AG04449 (cell line): Measurements from ENCODE around the gene SF3A2.

Experiments
- CTCF ChIA-PET: fragments of 350-600 bp; formaldehyde crosslinking; extraction: SDS; loops from one replicate; lab custom pipeline; 2021; ENCODE audit warnings: antibody characterized with exemption; lab: Yijun Ruan, JAX
- POLR2A ChIA-PET: fragments of 400-600, 350-600 bp; formaldehyde crosslinking; extraction: SDS; loops from one replicate; lab custom pipeline; 2020; ENCODE audit warnings: antibody characterized with exemption, inconsistent platforms; lab: Yijun Ruan, JAX
- DNase-seq: peaks from one replicate; pipeline ENCODE4 v3.0.0-alpha.2; 2010; ENCODE audit warnings: low read depth, low spot score
- H3K4me3 ChIP-seq: 2 replicates; pipeline ENCODE4 v1.5.1; 2011; ENCODE audit warnings: low read depth, mild to moderate bottlenecking, control low read depth, low read length
- TF ChIP-seq, protein P1 (sequence below): IDR thresholded peaks from one replicate; pipeline ENCODE4 v1.5.1; 2011; ENCODE audit warnings: mild to moderate bottlenecking, moderate library complexity, low read length, control low read depth, inconsistent platforms; ENCODE audit not compliant: insufficient read depth; ENCODE audit errors: missing control alignments

SF3A2 gene

GRCh38 chr19:2289714-2290435 is 53.3 kb downstream of the SF3A2 start:
- DNase-seq = no peak
- H3K4me3 ChIP-seq = no peak overlapping the region; the same call in 1 of the 2 replicates
- ChIA-PET CTCF (interaction anchor here (1.9 to 3.0 kb wide), 2 partner anchors 15 to 134 kb away, joined by 5 to 14 read pairs; no protein-coding TSS in a partner anchor), POLR2A (interaction anchor here (1.4 kb wide), 1 partner anchor 12 kb away, joined by 5 read pairs; no protein-coding TSS in a partner anchor)
- TF ChIP-seq, protein P1, sequence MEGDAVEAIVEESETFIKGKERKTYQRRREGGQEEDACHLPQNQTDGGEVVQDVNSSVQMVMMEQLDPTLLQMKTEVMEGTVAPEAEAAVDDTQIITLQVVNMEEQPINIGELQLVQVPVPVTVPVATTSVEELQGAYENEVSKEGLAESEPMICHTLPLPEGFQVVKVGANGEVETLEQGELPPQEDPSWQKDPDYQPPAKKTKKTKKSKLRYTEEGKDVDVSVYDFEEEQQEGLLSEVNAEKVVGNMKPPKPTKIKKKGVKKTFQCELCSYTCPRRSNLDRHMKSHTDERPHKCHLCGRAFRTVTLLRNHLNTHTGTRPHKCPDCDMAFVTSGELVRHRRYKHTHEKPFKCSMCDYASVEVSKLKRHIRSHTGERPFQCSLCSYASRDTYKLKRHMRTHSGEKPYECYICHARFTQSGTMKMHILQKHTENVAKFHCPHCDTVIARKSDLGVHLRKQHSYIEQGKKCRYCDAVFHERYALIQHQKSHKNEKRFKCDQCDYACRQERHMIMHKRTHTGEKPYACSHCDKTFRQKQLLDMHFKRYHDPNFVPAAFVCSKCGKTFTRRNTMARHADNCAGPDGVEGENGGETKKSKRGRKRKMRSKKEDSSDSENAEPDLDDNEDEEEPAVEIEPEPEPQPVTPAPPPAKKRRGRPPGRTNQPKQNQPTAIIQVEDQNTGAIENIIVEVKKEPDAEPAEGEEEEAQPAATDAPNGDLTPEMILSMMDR = no peak

- no peak overlapping the region; the same call in 1 of the 2 replicates for H3K4me3 ChIP-seq
- TF ChIP-seq, protein P1 = no peak
- CTCF ChIA-PET = interaction anchor here (0.7 to 1.1 kb wide), 2 partner anchors 12 to 17 kb away, joined by 3 to 5 read pairs; no protein-coding TSS in a partner anchor
- POLR2A ChIA-PET = no interaction called here
- no peak for DNase-seq
Observed at GRCh38 chr19:2290441-2291184, 54.0 kb downstream of the SF3A2 start.

DNA sequence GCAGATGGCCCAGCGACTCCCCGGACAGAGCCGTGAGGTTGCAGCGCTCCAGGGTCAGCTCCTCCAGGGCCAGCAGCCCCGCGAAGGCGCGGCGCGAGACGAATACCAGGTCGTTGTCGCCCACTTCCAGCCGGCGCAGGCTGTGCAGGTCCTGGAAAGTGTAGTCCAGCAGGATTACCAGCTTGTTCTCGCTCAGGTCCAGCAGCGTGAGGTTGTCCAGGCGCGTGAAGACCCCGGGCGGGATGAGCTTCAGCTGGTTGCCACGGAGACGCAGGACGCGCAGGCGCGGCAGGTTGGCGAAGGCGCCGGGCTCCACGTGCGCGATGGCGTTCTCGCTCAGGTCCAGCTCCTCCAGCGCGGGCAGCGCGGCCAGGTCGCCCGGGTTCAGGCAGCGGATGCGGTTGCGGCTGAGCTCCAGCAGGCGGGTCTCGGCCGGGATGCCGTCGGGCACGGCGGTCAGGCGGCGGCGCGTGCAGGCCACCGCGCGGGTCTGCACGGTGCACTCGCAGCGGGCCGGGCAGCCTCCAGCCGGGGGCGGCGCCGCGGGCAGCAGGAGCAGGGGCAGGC is 54.6 kb downstream of the SF3A2 start:
- CTCF ChIA-PET = interaction anchor here (0.7 to 1.1 kb wide), 3 partner anchors 11 to 24 kb away, joined by 3 to 5 read pairs (median 3); no protein-coding TSS in a partner anchor
- TF ChIP-seq, protein P1 = no peak
- H3K4me3 ChIP-seq = peak overlapping the region; percentile 1; the same call in 1 of the 2 replicates
- POLR2A ChIA-PET = no interaction called here
- DNase-seq = no peak

GRCh38 chr19:2294687-2295335 is 58.2 kb downstream of the SF3A2 start:
- no peak for DNase-seq
- H3K4me3 ChIP-seq = peak overlapping the region; percentile 32
- TF ChIP-seq, protein P1 = no peak
- ChIA-PET POLR2A (no interaction called here), CTCF (interaction anchor here (0.6 to 3.1 kb wide), 7 partner anchors 11 to 342 kb away, joined by 3 to 17 read pairs (median 3); no protein-coding TSS in a partner anchor)

GRCh38 chr19:2296141-2296540 is 59.5 kb downstream of the SF3A2 start:
- POLR2A ChIA-PET = no interaction called here
- CTCF ChIA-PET = interaction anchor here (1.3 to 3.1 kb wide), 4 partner anchors 11 to 60 kb away, joined by 3 to 17 read pairs (median 9); partner anchors contain the start of gene PLEKHJ1
- no peak for DNase-seq
- H3K4me3 ChIP-seq = no peak overlapping the region
- TF ChIP-seq, protein P1 = no peak
